AG04450 (cell line): Measurements from ENCODE around the gene CFAP157. TPM values are rescaled to one million over a fixed set of nuclear protein-coding genes. Genes with fewer than 3 reads are reported as not detected.

Experiments
- CTCF ChIA-PET: fragments of 300-600, 350-600 bp; formaldehyde crosslinking; extraction: SDS; loops from one replicate; lab custom pipeline; 2022; ENCODE audit warnings: antibody characterized with exemption, inconsistent platforms; lab: Charles Lee
- POLR2A ChIA-PET: fragments of 350-600 bp; formaldehyde crosslinking; extraction: SDS; loops from one replicate; lab custom pipeline; 2021; ENCODE audit warnings: antibody characterized with exemption, inconsistent platforms; lab: Yijun Ruan, JAX
- DNase-seq: peaks from one replicate; pipeline ENCODE4 v3.0.0-alpha.2; 2011; ENCODE audit warnings: low read depth, low spot score
- H3K27ac ChIP-seq: one replicate; pipeline ENCODE4 v1.5.1; 2012; ENCODE audit warnings: low read depth, low read length, control low read depth
- H3K27me3 ChIP-seq: one replicate; pipeline ENCODE4 v1.6.0; 2012; ENCODE audit warnings: low read length; ENCODE audit not compliant: control insufficient read depth, insufficient read depth
- H3K4me3 ChIP-seq: 2 replicates; pipeline ENCODE4 v1.5.1; 2011; ENCODE audit warnings: mild to moderate bottlenecking, low read depth, low read length, control low read depth
- H3K9me3 ChIP-seq: 2 replicates; pipeline ENCODE4 v1.5.1; 2012; ENCODE audit warnings: low read length; ENCODE audit not compliant: control insufficient read depth, insufficient read depth
- polyA plus RNA-seq: library from polyadenylated mRNA; depleted of rRNA; stranded (reverse); fragments of >200 nt; gene quantifications from 2 replicates; pipeline ENCODE4 v1.2.3, GENCODE V29; 2011
- TF ChIP-seq, protein P1 (sequence below): IDR thresholded peaks from 2 replicates; pipeline ENCODE4 v1.5.1; 2011; ENCODE audit warnings: low read depth, low read length, control low read depth, inconsistent platforms

CFAP157 gene
- polyA plus RNA-seq, 1 experiment = not detected

- no peak overlapping the region for H3K27ac ChIP-seq
- TF ChIP-seq, protein P1, sequence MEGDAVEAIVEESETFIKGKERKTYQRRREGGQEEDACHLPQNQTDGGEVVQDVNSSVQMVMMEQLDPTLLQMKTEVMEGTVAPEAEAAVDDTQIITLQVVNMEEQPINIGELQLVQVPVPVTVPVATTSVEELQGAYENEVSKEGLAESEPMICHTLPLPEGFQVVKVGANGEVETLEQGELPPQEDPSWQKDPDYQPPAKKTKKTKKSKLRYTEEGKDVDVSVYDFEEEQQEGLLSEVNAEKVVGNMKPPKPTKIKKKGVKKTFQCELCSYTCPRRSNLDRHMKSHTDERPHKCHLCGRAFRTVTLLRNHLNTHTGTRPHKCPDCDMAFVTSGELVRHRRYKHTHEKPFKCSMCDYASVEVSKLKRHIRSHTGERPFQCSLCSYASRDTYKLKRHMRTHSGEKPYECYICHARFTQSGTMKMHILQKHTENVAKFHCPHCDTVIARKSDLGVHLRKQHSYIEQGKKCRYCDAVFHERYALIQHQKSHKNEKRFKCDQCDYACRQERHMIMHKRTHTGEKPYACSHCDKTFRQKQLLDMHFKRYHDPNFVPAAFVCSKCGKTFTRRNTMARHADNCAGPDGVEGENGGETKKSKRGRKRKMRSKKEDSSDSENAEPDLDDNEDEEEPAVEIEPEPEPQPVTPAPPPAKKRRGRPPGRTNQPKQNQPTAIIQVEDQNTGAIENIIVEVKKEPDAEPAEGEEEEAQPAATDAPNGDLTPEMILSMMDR = no peak
- ChIA-PET POLR2A (no interaction called here), CTCF (interaction anchor here (1.6 kb wide), 1 partner anchor 95 kb away, joined by 3 read pairs; no protein-coding TSS in a partner anchor)
- no peaks in the 10 kb centered on the region for H3K27me3 ChIP-seq
- no peak for DNase-seq
- H3K9me3 ChIP-seq = no peaks in the 10 kb centered on the region
- H3K4me3 ChIP-seq = no peak overlapping the region
Observed at GRCh38 chr9:127684576-127684975, 22.2 kb upstream of the CFAP157 start.

- POLR2A ChIA-PET = no interaction called here
- DNase-seq = no peak
- no peaks in the 10 kb centered on the region for H3K9me3 ChIP-seq
- TF ChIP-seq, protein P1 = no peak
- H3K27me3 ChIP-seq = no peaks in the 10 kb centered on the region
- H3K4me3 ChIP-seq = no peak overlapping the region
- CTCF ChIA-PET = interaction anchor here (1.4 to 2.1 kb wide), 2 partner anchors 19 to 48 kb away, joined by 3 to 6 read pairs; partner anchors contain the start of gene TOR2A
- H3K27ac ChIP-seq = no peak overlapping the region
Observed at GRCh38 chr9:127686461-127687393, 20.1 kb upstream of the CFAP157 start.

DNA sequence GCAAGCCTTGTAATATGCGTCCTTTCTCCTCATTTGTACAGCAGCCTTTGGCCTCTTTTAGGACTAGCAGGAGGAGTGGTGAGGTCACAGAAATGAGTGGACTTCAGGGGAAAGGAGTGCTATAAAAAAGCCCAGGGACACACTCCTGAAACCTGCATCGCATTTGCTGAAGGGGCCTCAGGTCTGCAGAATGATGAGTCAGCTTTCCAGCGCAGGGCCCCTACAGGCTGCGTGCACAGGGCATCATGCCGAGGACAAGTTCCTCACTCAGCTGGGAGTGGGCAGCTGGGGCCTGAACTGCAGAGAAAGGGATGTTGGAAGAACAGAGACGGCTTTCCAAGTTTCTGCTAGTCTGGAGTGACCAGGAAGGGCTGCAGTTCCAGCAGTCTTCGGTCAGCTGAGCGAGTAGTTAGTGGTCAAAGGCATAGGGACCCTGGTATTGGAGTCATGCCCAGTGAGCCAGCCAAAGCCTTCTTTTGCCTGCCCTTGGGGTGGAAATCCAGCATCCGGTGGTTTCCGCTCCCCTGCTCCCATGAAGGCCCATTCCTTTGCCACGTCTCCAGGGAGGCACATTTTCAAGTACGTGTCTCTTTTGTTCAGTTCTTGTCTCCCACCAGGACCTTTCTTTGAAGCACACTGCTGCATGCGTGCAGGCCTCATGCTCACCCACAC lies 17.3 kb upstream of the CFAP157 start:
- TF ChIP-seq, protein P1 = no peak
- H3K4me3 ChIP-seq = no peak overlapping the region
- no peak for DNase-seq
- no peaks in the 10 kb centered on the region for H3K27me3 ChIP-seq
- POLR2A ChIA-PET = no interaction called here
- no peaks in the 10 kb centered on the region for H3K9me3 ChIP-seq
- no peak overlapping the region for H3K27ac ChIP-seq
- CTCF ChIA-PET = no interaction called here

DNA sequence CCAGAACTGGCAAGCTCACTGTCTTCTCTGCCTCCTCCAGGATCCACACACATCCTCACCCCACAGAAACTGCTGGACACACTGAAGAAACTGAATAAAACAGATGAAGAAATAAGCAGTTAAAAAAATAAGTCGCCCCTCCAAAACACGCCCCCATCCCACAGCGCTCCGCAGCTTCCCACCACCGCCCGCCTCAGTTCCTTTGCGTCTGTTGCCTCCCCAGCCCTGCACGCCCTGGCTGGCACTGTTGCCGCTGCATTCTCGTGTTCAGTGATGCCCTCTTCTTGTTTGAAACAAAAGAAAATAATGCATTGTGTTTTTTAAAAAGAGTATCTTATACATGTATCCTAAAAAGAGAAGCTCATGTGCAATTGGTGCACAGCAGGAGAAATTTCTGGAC lies 16.1 kb upstream of the CFAP157 start:
- Histone ChIP-seq H3K27me3 (no peaks in the 10 kb centered on the region), H3K9me3 (no peaks in the 10 kb centered on the region), H3K27ac (no peak overlapping the region), H3K4me3 (no peak overlapping the region)
- TF ChIP-seq, protein P1 = no peak
- POLR2A ChIA-PET = no interaction called here
- CTCF ChIA-PET = interaction anchor here (0.5 kb wide), 1 partner anchor 1337 kb away, joined by 5 read pairs; the partner anchor contains the start of gene SH3GLB2
- DNase-seq = no peak
